ENCODE results near the gene AEN. TPM values are rescaled to one million over a fixed set of nuclear protein-coding genes. Genes with fewer than 3 reads are reported as not detected.

Gene AEN
- total RNA-seq, 1 donor from 2014 or later: 90.6 TPM

GRCh38 chr15:88661761-88662556 is 40.8 kb downstream of the AEN start:
- H2AFZ ChIP-seq (ENCODE audit: low read depth, low read length): no peak overlapping the region
- H3K4me1 ChIP-seq (ENCODE audit: insufficient read depth, low read length): peaks cover 15% of the 10 kb centered on the region
- Mint-ChIP-seq H3K27ac (ENCODE audit: unreplicated experiment) (no peak overlapping the region), H3K27me3 (ENCODE audit: low read depth, unreplicated experiment) (peaks cover 18% of the 10 kb centered on the region), H3K4me3 (ENCODE audit: unreplicated experiment) (no peak overlapping the region), H3K4me1 (ENCODE audit: low read depth, unreplicated experiment) (peaks cover 7% of the 10 kb centered on the region), H3K9me3 (ENCODE audit: unreplicated experiment) (no peaks in the 10 kb centered on the region), H3K36me3 (ENCODE audit: low read depth, unreplicated experiment) (no peaks in the 10 kb centered on the region)
- no peaks in the 10 kb centered on the region for H4K20me1 ChIP-seq (ENCODE audit: insufficient read depth, low read length)
- DNase-seq (ENCODE audit: low read depth) (no peak), FAIRE-seq (peak; percentile 13)
- no peaks in the 10 kb centered on the region for H3K27me3 ChIP-seq (ENCODE audit: insufficient read depth, low read length)
- H3K4me3 ChIP-seq (ENCODE audit: insufficient read depth, low read depth, low read length): no peak overlapping the region
- peak overlapping the region; percentile 9 for H3K9ac ChIP-seq (ENCODE audit: low read length)
- TF ChIP-seq EZH2 (IDR thresholded peaks at IDR 0.05; ENCODE audit: insufficient read depth, low read length): no peak
- no peak for TF ChIP-seq CTCF (IDR thresholded peaks at IDR 0.05; ENCODE audit: insufficient read depth, low read depth, low read length)
- peak overlapping the region; percentile 49 for H3K27ac ChIP-seq (ENCODE audit: low read depth, low read length)
- H3K4me2 ChIP-seq (ENCODE audit: low read length): peak overlapping the region; percentile 35
- H3K79me2 ChIP-seq (ENCODE audit: insufficient read depth, low read length): no peaks in the 10 kb centered on the region
- H3K9me3 ChIP-seq (ENCODE audit: insufficient read depth, low read depth, low read length): no peaks in the 10 kb centered on the region
- no peaks in the 10 kb centered on the region for H3K36me3 ChIP-seq (ENCODE audit: insufficient read depth, low read length)

- Histone ChIP-seq H3K9ac (ENCODE audit: low read length) (no peak overlapping the region), H4K20me1 (ENCODE audit: insufficient read depth, low read length) (no peaks in the 10 kb centered on the region), H3K79me2 (ENCODE audit: insufficient read depth, low read length) (no peaks in the 10 kb centered on the region), H3K4me3 (ENCODE audit: insufficient read depth, low read depth, low read length) (no peak overlapping the region), H3K36me3 (ENCODE audit: insufficient read depth, low read length) (no peaks in the 10 kb centered on the region), H3K9me3 (ENCODE audit: insufficient read depth, low read depth, low read length) (no peaks in the 10 kb centered on the region), H3K27ac (ENCODE audit: low read depth, low read length) (no peak overlapping the region), H3K4me2 (ENCODE audit: low read length) (no peak overlapping the region), H3K4me1 (ENCODE audit: insufficient read depth, low read length) (peaks cover 15% of the 10 kb centered on the region), H2AFZ (ENCODE audit: low read depth, low read length) (no peak overlapping the region), H3K27me3 (ENCODE audit: insufficient read depth, low read length) (no peaks in the 10 kb centered on the region)
- FAIRE-seq: no peak
- Mint-ChIP-seq H3K9me3 (ENCODE audit: unreplicated experiment) (no peaks in the 10 kb centered on the region), H3K27ac (ENCODE audit: unreplicated experiment) (no peak overlapping the region), H3K4me1 (ENCODE audit: low read depth, unreplicated experiment) (peaks cover 7% of the 10 kb centered on the region), H3K4me3 (ENCODE audit: unreplicated experiment) (no peak overlapping the region), H3K36me3 (ENCODE audit: low read depth, unreplicated experiment) (no peaks in the 10 kb centered on the region), H3K27me3 (ENCODE audit: low read depth, unreplicated experiment) (peaks cover 12% of the 10 kb centered on the region)
- no peak for DNase-seq (ENCODE audit: low read depth)
- TF ChIP-seq EZH2 (IDR thresholded peaks at IDR 0.05; ENCODE audit: insufficient read depth, low read length): no peak
- TF ChIP-seq CTCF (IDR thresholded peaks at IDR 0.05; ENCODE audit: insufficient read depth, low read depth, low read length): no peak
These were observed 42.0 kb downstream of the AEN start for GRCh38 chr15:88663141-88663621.

All from astrocyte (in vitro differentiated cells and primary cell).